Fibroblast of the aortic adventitia (primary cell): ENCODE data around the gene RSPO3. TPM values are rescaled to one million over a fixed set of nuclear protein-coding genes. Genes with fewer than 3 reads are reported as not detected.

Experiments
- DNase-seq: peaks from one replicate; pipeline ENCODE4 v3.0.0-alpha.2; 2010; ENCODE audit warnings: low read depth
- H3K4me3 ChIP-seq: 2 replicates; pipeline ENCODE4 v1.5.1; 2011; ENCODE audit warnings: low read depth, mild to moderate bottlenecking, control low read depth, low read length, moderate library complexity
- CTCF ChIP-seq: IDR thresholded peaks from 2 replicates; pipeline ENCODE4 v1.5.1; 2011; ENCODE audit warnings: mild to moderate bottlenecking, low read length, control low read depth, inconsistent platforms; ENCODE audit not compliant: insufficient read depth
- total RNA-seq: library from RNA; depleted of rRNA; stranded (reverse); fragments of >200 nt; gene quantifications from 2 replicates; pipeline ENCODE4 v1.2.3, GENCODE V29; 2012; ENCODE audit warnings: low replicate concordance

Gene RSPO3
- total RNA-seq, result 2.5 and 7.9 TPM in 2 replicates

GRCh38 chr6:127118298-127119101 is at the start of gene RSPO3:
RSPO3 (plus strand) TSS chr6:127118671; CDS start chr6:127119193, 522 bp downstream.
- no peak for TF ChIP-seq CTCF
- DNase-seq, result peak; percentile 42
- peak within 1 kb of the TSS; percentile 69 for H3K4me3 ChIP-seq

- peak; percentile 66 for DNase-seq
- peak; percentile 65 for TF ChIP-seq CTCF
- H3K4me3 ChIP-seq, result no peak overlapping the region
Observed at GRCh38 chr6:127069659-127070279, 48.7 kb upstream of the RSPO3 start.

- DNase-seq, result no peak
- no peak for TF ChIP-seq CTCF
- H3K4me3 ChIP-seq, result no peak overlapping the region
Observed at GRCh38 chr6:127073222-127073621, 45.2 kb upstream of the RSPO3 start.

- no peak for DNase-seq
- no peak for TF ChIP-seq CTCF
- H3K4me3 ChIP-seq, result no peak overlapping the region
Observed at GRCh38 chr6:127076466-127076865, 42.0 kb upstream of the RSPO3 start.

- no peak for TF ChIP-seq CTCF
- DNase-seq, result no peak
- no peak overlapping the region for H3K4me3 ChIP-seq
Observed at GRCh38 chr6:127077886-127078285, 40.6 kb upstream of the RSPO3 start.

GRCh38 chr6:127078669-127079068 is 39.8 kb upstream of the RSPO3 start:
- TF ChIP-seq CTCF, result no peak

GRCh38 chr6:127079681-127080080 is 38.8 kb upstream of the RSPO3 start:
- no peak for TF ChIP-seq CTCF
- no peak for DNase-seq
- H3K4me3 ChIP-seq, result no peak overlapping the region

More at GRCh38 chr6:127078669-127079068, 39.8 kb upstream of the RSPO3 start:
- no peak for DNase-seq
- H3K4me3 ChIP-seq, result no peak overlapping the region
